ENCODE data around the gene INPP5F.

Gene INPP5F

DNA sequence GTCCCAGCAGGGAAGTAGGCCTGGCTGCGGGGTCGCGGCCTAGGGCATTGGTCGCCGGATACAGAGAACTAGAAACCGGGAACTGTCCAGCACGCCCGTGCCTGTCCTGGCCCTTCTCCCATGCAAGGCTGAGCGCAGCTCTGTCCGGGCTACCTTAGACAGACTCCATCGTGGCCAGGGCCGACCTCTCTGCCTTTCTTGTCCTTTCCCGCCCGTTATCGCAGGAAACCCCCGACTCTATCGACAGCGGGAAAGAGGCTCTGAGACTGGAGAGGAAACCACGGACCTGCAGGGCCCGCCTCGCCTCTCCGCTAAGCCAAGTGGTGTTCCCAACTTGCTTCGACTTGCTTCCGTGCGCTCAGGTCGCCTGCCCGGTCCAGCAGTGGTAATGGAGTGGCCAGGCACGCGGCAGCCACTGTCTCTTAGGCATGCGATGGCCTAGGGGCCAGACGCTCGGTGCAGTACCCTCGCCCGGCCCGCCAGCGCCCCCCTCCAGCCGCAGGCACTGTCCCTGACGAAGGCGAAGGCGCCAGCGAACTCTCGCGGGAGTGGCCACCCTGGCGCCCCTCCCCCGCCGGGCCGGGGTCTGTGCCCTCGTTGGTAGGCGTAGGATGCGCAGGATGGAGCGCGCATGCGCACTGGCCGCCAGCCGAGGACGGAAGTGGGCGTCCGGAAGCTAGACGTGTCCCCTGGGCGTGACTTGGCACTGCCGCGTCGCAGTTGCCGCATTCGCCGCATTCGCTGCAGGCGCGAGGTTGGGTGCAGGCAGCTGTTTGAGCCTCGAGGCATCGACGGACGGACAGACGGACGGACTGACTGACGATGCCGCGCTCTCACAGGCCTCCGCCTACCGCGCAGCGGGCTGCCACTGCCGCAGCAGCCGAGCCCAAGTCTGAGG, 92.4 kb downstream of the INPP5F start:
- peak; percentile 37 for DNase-seq (ENCODE audit: low read depth)

- no peak for DNase-seq (ENCODE audit: low read depth)
Observed at GRCh38 chr10:119818889-119819270, 93.0 kb downstream of the INPP5F start.

GRCh38 chr10:119821182-119821581, 95.3 kb downstream of the INPP5F start:
- DNase-seq (ENCODE audit: low read depth) = no peak

- no peak for DNase-seq (ENCODE audit: low read depth)
Observed at GRCh38 chr10:119824299-119824698, 98.4 kb downstream of the INPP5F start.

- DNase-seq (ENCODE audit: low read depth) = peak; percentile 45
Observed at GRCh38 chr10:119826771-119827170, 100.9 kb downstream of the INPP5F start.

GRCh38 chr10:119827430-119827829, 101.6 kb downstream of the INPP5F start:
- DNase-seq (ENCODE audit: low read depth) = no peak

DNA sequence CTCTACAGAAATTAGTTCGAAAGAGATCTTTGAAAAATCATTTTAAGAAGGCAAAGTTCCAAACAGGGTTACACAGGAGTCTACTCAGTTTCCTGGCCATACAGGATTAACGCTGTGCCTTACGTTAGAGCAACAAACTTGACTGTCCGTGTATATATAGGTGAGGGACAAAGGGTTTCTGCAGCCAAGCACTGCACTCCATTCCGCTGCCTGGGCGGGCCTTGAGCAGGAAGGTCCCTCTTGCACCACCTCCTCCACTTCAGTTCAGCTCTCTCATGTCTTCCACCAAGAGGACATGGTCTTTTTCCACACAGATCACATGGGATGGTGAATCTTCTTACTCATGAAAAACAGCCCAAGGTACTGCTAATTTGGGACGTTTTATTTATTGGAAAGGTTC, 103.6 kb downstream of the INPP5F start:
- no peak for DNase-seq (ENCODE audit: low read depth)

DNA sequence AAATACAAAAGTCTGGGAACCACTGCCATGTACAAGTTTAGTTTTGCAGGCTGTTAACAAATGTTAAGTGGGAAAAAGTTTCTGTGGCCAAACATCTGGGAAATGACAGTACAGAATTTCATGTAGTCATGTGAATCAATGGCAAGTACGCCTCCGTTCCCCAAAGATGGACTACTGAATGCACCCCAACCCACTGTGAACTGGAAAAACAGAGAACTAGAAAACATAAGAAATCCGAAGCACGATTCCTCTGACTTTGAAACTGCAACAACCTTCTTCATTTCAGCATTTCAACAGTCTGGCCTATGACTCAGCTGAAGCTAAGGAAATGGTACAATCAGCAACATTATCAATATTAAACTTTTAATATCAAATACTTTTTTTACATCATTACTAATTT, 105.0 kb downstream of the INPP5F start:
- no peak for DNase-seq (ENCODE audit: low read depth)

DNA sequence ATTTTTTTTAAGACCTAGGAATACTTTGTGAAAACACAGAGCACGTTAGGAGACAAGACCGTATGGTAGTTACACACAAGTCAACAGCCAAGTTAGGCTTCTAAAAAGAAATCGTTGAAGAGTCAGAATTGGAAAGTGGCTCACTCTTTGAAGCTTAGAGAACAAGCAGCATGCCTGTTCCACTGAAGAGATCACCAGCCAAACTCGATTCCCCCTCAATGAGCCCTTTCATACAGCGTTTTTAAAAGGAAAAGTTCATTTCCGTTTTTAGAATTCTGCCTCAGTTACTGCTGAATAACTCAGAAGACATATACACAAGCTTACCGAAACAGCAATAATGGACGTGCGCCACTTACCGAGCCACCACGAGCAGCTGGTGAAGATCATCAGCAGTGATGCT, 105.8 kb downstream of the INPP5F start:
- DNase-seq (ENCODE audit: low read depth) = no peak

DNA sequence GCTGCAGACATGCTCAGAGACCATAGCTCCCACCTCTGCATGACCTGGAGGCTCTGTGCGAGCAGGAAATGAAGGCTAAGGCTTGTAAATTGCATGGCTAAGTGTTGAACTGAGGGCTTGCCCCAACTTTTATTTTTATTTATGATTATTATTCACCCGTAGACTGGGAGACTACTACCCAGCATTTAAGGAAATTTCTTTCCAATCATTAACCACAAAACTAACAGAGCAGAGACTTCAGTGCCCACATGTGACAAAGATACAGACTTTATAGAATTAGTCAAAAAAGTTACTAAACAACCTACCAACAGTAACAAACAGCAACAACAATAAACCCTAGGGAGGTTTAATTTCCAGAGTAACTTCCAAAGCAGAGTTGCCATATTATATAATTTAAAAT, 107.1 kb downstream of the INPP5F start:
- DNase-seq (ENCODE audit: low read depth) = no peak

DNA sequence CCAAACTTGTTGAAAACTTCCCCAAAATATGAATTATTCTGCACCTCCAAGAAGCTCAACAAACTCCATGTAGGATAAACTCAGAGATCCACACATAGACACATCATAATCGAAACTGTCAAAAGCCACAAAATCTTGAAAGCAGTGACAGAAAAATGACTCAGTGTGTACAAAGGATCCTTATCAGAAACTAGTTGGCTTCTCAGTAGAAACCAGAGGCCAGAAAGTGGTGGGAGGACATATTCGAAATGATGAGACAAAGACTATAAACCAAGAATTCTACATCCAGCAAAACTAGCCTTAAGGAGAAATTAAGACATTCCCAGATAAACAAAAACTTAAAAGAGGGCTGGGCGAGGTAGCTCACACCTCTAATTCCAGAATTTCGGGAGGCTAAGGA, 108.3 kb downstream of the INPP5F start:
- peak; percentile 23 for DNase-seq (ENCODE audit: low read depth)

DNA sequence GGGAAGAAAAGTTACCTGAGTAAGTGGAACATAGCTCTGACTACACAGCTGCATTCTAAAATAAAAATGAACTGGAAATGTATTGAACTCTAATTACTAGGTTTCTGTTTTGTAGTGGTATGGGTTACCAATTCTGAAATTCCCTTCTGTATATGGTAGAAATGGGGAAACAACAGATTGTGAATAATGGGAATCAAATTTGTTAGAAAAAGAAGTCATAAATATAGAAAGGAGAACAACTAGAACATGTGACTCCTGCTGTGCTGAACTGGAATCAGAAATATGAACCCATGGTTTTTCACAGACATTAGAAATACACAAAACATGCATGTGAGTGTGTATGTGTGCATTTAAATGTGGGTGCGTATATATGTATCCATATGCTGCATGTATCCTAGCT, 119.8 kb downstream of the INPP5F start:
- DNase-seq (ENCODE audit: low read depth) = no peak

GRCh38 chr10:119849031-119849789, 123.4 kb downstream of the INPP5F start:
- peak; percentile 86 for DNase-seq (ENCODE audit: low read depth)

GRCh38 chr10:119849944-119850343, 124.1 kb downstream of the INPP5F start:
- peak; percentile 18 for DNase-seq (ENCODE audit: low read depth)

GRCh38 chr10:119852277-119852676, 126.4 kb downstream of the INPP5F start:
- no peak for DNase-seq (ENCODE audit: low read depth)

GRCh38 chr10:119852822-119853221, 127.0 kb downstream of the INPP5F start:
- no peak for DNase-seq (ENCODE audit: low read depth)

GRCh38 chr10:119853574-119853973, 127.7 kb downstream of the INPP5F start:
- DNase-seq (ENCODE audit: low read depth) = no peak

GRCh38 chr10:119858063-119858462, 132.2 kb downstream of the INPP5F start:
- no peak for DNase-seq (ENCODE audit: low read depth)

DNA sequence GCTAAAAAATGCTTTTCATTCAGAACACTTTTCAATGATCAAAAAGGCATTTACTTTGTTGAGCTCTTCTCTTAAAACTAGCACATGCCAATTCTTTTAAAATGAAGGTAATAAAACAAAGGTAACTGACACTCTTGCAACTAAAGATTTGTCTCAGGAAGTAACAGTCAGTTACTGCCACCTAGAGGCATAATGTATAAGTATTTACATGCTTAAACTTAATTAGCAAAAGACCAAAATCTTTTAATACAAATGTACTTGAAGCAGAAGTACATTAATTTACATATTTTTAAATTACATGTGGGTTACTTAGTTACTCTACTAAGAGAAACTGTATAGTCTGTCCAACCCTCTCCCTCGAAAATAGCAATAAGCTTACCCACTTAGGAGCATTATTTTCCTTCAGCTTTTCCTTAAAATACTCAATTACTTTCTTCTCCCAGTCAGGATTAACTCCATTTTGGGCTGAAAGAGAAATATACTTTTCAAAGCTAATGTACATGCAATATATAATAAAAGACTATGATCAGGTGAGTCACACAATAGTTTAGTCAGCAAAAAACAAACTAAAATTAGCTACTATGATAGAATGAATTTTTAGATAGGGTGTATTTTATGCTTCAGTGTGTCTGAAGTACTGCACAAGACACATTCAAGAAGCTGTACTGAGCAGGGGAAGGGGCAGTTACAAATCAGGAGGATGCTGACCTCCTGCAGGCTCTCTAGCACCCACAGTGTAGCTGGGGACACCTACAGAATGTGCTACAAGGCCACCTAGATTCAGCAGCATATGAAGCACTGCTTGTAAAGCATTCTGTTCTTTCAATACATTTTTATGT, 133.8 kb downstream of the INPP5F start:
- peak; percentile 57 for DNase-seq (ENCODE audit: low read depth)

DNA sequence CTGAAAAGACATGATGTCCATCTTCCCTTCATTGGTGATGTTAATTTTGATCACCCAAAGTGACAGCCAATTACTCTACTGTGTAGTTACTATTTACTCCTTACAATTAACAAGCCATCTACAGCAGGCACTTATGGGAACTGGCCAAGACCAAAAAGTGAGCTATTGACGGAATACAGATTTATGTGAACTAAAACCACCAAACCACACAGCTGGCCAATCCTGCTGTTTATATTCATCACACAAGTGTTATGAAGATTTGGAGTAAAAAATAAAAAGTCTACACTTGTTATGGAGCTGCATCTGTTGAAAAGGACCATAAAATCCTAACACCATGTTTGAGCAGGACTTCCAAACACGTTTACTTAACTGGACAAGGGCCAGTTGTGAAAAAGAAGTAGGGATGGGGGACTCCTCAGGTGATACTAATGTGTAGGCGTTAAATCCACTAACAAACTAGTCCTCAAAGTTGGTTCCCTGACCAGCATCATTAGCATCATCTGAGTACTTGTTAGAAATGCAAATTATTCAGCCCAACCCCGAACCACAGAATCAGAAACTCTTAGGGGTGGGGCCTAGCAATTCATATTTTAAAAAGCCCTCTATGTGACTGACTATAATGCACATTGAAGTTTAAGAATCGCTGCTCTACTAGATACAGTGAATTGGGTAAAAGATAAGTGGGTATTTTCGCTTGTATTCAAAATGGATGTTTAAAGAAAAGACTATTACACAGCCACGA, 135.2 kb downstream of the INPP5F start:
- no peak for DNase-seq (ENCODE audit: low read depth)

DNA sequence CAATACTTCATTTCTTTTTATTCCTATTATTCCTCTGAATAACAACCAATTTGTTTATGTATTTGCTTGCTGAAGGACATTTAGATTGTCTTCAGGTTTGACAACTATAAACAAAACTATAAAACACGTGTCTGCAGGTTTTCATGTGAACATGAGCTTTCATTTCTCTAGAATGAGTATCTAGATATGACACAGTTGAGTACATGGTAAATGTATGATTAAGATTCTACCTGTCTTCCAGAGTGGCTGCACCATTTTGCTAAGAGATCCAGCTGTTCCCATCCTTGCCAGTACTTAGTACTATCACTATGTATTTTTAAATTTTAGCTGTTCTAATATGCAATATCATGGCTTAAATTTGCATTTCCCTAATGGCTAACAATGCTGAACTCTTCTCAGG, 136.7 kb downstream of the INPP5F start:
- no peak for DNase-seq (ENCODE audit: low read depth)

Measured in EH (cell line).